Measurements from ENCODE around the gene HSPB9. TPM values are rescaled to one million over a fixed set of nuclear protein-coding genes. Genes with fewer than 3 reads are reported as not detected.

The HSPB9 gene
- total RNA-seq, 4 donors from 2014 or later = not detected

- Histone ChIP-seq H3K27ac (no peak overlapping the region), H3K36me3 (peaks cover 0 to 35% of the 10 kb centered on the region in 2 donors), H3K4me3 (no peak overlapping the region), H3K9me3 (no peaks in the 10 kb centered on the region), H3K4me1 (peaks cover 0 to 17% (median 4%) of the 10 kb centered on the region in 3 donors), H3K27me3 (peaks cover 21% of the 10 kb centered on the region)
- ATAC-seq = peak; percentile 78
- 66 to 100% methylated on average over 1 to 3 of the region's 14 CpGs for WGBS, 2 donors (ENCODE audit: low coverage in 1 of 2)
- peak in 3 of 4 experiments; percentile 60 to 83 (median 72) for TF ChIP-seq CTCF (IDR thresholded peaks at IDR 0.05)
- TF ChIP-seq POLR2A (IDR thresholded peaks at IDR 0.05) = no peak
- no peak for TF ChIP-seq EP300 (IDR thresholded peaks at IDR 0.05)
- no peak for TF ChIP-seq POLR2AphosphoS5 (IDR thresholded peaks at IDR 0.05)
Observed at GRCh38 chr17:42101513-42102292, 20.9 kb upstream of the HSPB9 start.

GRCh38 chr17:42103221-42103954, 19.2 kb upstream of the HSPB9 start:
- ATAC-seq = no peak
- Histone ChIP-seq H3K36me3 (peaks cover 0 to 49% of the 10 kb centered on the region in 2 donors), H3K27me3 (peaks cover 4% of the 10 kb centered on the region), H3K27ac (no peak overlapping the region), H3K4me1 (peaks cover 0 to 18% (median 4%) of the 10 kb centered on the region in 3 donors), H3K9me3 (no peaks in the 10 kb centered on the region), H3K4me3 (no peak overlapping the region)
- no peak for TF ChIP-seq EP300 (IDR thresholded peaks at IDR 0.05)
- no peak for TF ChIP-seq POLR2A (IDR thresholded peaks at IDR 0.05)
- TF ChIP-seq CTCF (IDR thresholded peaks at IDR 0.05) = no peak
- TF ChIP-seq POLR2AphosphoS5 (IDR thresholded peaks at IDR 0.05) = no peak
- WGBS, 2 donors (ENCODE audit: low coverage in 1 of 2) = 83% methylated on average over 1 of the region's 11 CpGs; no CpG with 5 or more reads in 1 of the 2 donors

- H3K4me3 ChIP-seq = no peak overlapping the region
- no peak overlapping the region for H3K27ac ChIP-seq
- 43 to 93% methylated on average over 1 to 3 of the region's 3 CpGs for WGBS, 2 donors (ENCODE audit: low coverage in 1 of 2)
- H3K9me3 ChIP-seq = no peaks in the 10 kb centered on the region
- peaks cover 0 to 58% of the 10 kb centered on the region in 2 donors for H3K36me3 ChIP-seq
- no peaks in the 10 kb centered on the region for H3K27me3 ChIP-seq
- TF ChIP-seq POLR2A (IDR thresholded peaks at IDR 0.05) (no peak), CTCF (IDR thresholded peaks at IDR 0.05) (no peak), EP300 (IDR thresholded peaks at IDR 0.05) (no peak), POLR2AphosphoS5 (IDR thresholded peaks at IDR 0.05) (no peak)
- ATAC-seq = no peak
- H3K4me1 ChIP-seq = peaks cover 0 to 15% (median 3%) of the 10 kb centered on the region in 3 donors
Observed at GRCh38 chr17:42104264-42104663, 18.3 kb upstream of the HSPB9 start.

- H3K4me3 ChIP-seq = no peak overlapping the region
- TF ChIP-seq POLR2A (IDR thresholded peaks at IDR 0.05) (no peak), POLR2AphosphoS5 (IDR thresholded peaks at IDR 0.05) (no peak), EP300 (IDR thresholded peaks at IDR 0.05) (no peak), CTCF (IDR thresholded peaks at IDR 0.05) (no peak)
Observed at GRCh38 chr17:42106009-42106408, 16.6 kb upstream of the HSPB9 start.

More at GRCh38 chr17:42106009-42106408, 16.6 kb upstream of the HSPB9 start:
- Histone ChIP-seq H3K4me1 (peaks cover 0 to 22% (median 4%) of the 10 kb centered on the region in 3 donors), H3K9me3 (no peaks in the 10 kb centered on the region), H3K27ac (no peak overlapping the region), H3K27me3 (no peaks in the 10 kb centered on the region), H3K36me3 (peaks cover 0 to 64% of the 10 kb centered on the region in 2 donors)
- ATAC-seq = no peak
- 100% methylated on average over 2 of the region's 2 CpGs; no CpG with 5 or more reads in 1 of the 2 donors for WGBS, 2 donors (ENCODE audit: low coverage in 1 of 2)
